Muscle of leg (tissue), 11 donors: Measurements from ENCODE around the gene POLD4. TPM values are rescaled to one million over a fixed set of nuclear protein-coding genes. Genes with fewer than 3 reads are reported as not detected.
"Not testable (repeated sequence)": the region's sequence is repeated elsewhere in the genome, so short reads cannot be mapped to it uniquely, and the experiment has no call there.

ENCODE experiments used
- DNase-seq: peaks from one replicate; pipeline ENCODE4 v3.0.0; 2013
- H3K27ac ChIP-seq: one replicate; pipeline ENCODE4 v1.5.1; 2013; ENCODE audit warnings: mild to moderate bottlenecking, low read length, control low read depth
- H3K27me3 ChIP-seq: one replicate; pipeline ENCODE4 v1.6.1; 2013; ENCODE audit warnings: low read length; ENCODE audit not compliant: control insufficient read depth, insufficient read depth
- H3K36me3 ChIP-seq: one replicate; pipeline ENCODE4 v1.6.1; 2013; ENCODE audit warnings: low read length; ENCODE audit not compliant: control insufficient read depth, insufficient read depth
- H3K4me1 ChIP-seq: one replicate; pipeline ENCODE4 v1.6.1; 2013; ENCODE audit warnings: low read length; ENCODE audit not compliant: control insufficient read depth, insufficient read depth
- H3K4me3 ChIP-seq: one replicate; pipeline ENCODE4 v1.5.1; 2013; ENCODE audit warnings: low read length, control low read depth
- H3K9me3 ChIP-seq: replicated peaks from 2 replicates; pipeline ENCODE4 v1.6.1; 2013; ENCODE audit warnings: low read depth, low read length; ENCODE audit not compliant: control insufficient read depth
- WGBS: methylation state at CpG from one replicate; pipeline ENCODE4 v1.1.5; 2013; ENCODE audit warnings: missing lambda C conversion rate; ENCODE audit not compliant: insufficient coverage; 5-methylcytosine and 5-hydroxymethylcytosine counted together
- polyA plus RNA-seq, 8 donors: library from polyadenylated mRNA; unstranded; fragments of 120-200 nt; gene quantifications; one replicate each; pipeline versions ENCODE4 v1.2.1 to v1.2.3, GENCODE V29; 2013; ENCODE audit warnings: inconsistent platforms in 1 of 8, low replicate concordance in 1 of 8; ENCODE audit not compliant: insufficient read length in 8 of 8, insufficient read depth in 1 of 8
- total RNA-seq: library from RNA; stranded (reverse); fragments of 120-200 nt; gene quantifications from one replicate; pipeline ENCODE4 v1.2.4, GENCODE V29; 2013

POLD4 gene
- total and polyA plus RNA-seq, 9 donors = 24.6 to 53.6 (median 32.7) TPM

- H3K4me3 ChIP-seq = no peak overlapping the region
- H3K9me3 ChIP-seq = no peaks in the 10 kb centered on the region
- 66% methylated on average over 6 of the region's 8 CpGs for WGBS
- no peaks in the 10 kb centered on the region for H3K4me1 ChIP-seq
- H3K36me3 ChIP-seq = no peaks in the 10 kb centered on the region
- DNase-seq = no peak
- no peaks in the 10 kb centered on the region for H3K27me3 ChIP-seq
- H3K27ac ChIP-seq = no peak overlapping the region
Measured at GRCh38 chr11:67345247-67345919, 8.0 kb downstream of the POLD4 start.

- no peak overlapping the region for H3K4me3 ChIP-seq
- no peaks in the 10 kb centered on the region for H3K36me3 ChIP-seq
- H3K27ac ChIP-seq = no peak overlapping the region
- 70% methylated on average over 3 of the region's 4 CpGs for WGBS
- no peaks in the 10 kb centered on the region for H3K9me3 ChIP-seq
- no peaks in the 10 kb centered on the region for H3K27me3 ChIP-seq
- no peak for DNase-seq
- no peaks in the 10 kb centered on the region for H3K4me1 ChIP-seq
Measured at GRCh38 chr11:67344264-67344663, 9.1 kb downstream of the POLD4 start.

GRCh38 chr11:67337257-67337656 lies 16.1 kb downstream of the POLD4 start:
- H3K4me3 ChIP-seq = no peak overlapping the region
- H3K36me3 ChIP-seq = no peaks in the 10 kb centered on the region
- H3K27ac ChIP-seq = no peak overlapping the region
- DNase-seq = no peak
- whole genome bisulfite sequencing = no CpG with 5 or more reads among the region's 3 CpGs
- H3K4me1 ChIP-seq = no peaks in the 10 kb centered on the region
- no peaks in the 10 kb centered on the region for H3K9me3 ChIP-seq
- H3K27me3 ChIP-seq = no peaks in the 10 kb centered on the region

- no peaks in the 10 kb centered on the region for H3K36me3 ChIP-seq
- WGBS = 81% methylated on average over 5 of the region's 6 CpGs
- no peak overlapping the region for H3K4me3 ChIP-seq
- no peaks in the 10 kb centered on the region for H3K27me3 ChIP-seq
- no peak overlapping the region for H3K27ac ChIP-seq
- no peaks in the 10 kb centered on the region for H3K9me3 ChIP-seq
- H3K4me1 ChIP-seq = no peaks in the 10 kb centered on the region
- DNase-seq = no peak
Measured at GRCh38 chr11:67332081-67332691, 21.2 kb downstream of the POLD4 start.

GRCh38 chr11:67323526-67323925 lies 29.8 kb downstream of the POLD4 start:
- WGBS = 79% methylated on average over 7 of the region's 7 CpGs
- Histone ChIP-seq H3K9me3 (no peaks in the 10 kb centered on the region), H3K36me3 (no peaks in the 10 kb centered on the region), H3K4me3 (no peak overlapping the region), H3K27me3 (no peaks in the 10 kb centered on the region), H3K27ac (no peak overlapping the region), H3K4me1 (peaks cover 1% of the 10 kb centered on the region)
- no peak for DNase-seq

GRCh38 chr11:67322049-67322448 lies 31.3 kb downstream of the POLD4 start:
- 83% methylated on average over 2 of the region's 3 CpGs for WGBS
- Histone ChIP-seq H3K9me3 (no peaks in the 10 kb centered on the region), H3K27me3 (no peaks in the 10 kb centered on the region), H3K4me3 (no peak overlapping the region), H3K36me3 (no peaks in the 10 kb centered on the region), H3K4me1 (peaks cover 7% of the 10 kb centered on the region), H3K27ac (no peak overlapping the region)
- no peak for DNase-seq

GRCh38 chr11:67321313-67321871 lies 32.0 kb downstream of the POLD4 start:
- WGBS = 86% methylated on average over 1 of the region's 6 CpGs
- DNase-seq = no peak
- H3K4me1 ChIP-seq = peaks cover 7% of the 10 kb centered on the region

GRCh38 chr11:67320691-67321090 lies 32.7 kb downstream of the POLD4 start:
- Histone ChIP-seq H3K27ac (no peak overlapping the region), H3K4me3 (no peak overlapping the region), H3K27me3 (no peaks in the 10 kb centered on the region), H3K4me1 (peaks cover 7% of the 10 kb centered on the region), H3K36me3 (no peaks in the 10 kb centered on the region), H3K9me3 (no peaks in the 10 kb centered on the region)
- no peak for DNase-seq
- WGBS = no CpG with 5 or more reads among the region's 2 CpGs

More at GRCh38 chr11:67321313-67321871, 32.0 kb downstream of the POLD4 start:
- Histone ChIP-seq H3K27ac (no peak overlapping the region), H3K36me3 (no peaks in the 10 kb centered on the region), H3K9me3 (no peaks in the 10 kb centered on the region), H3K27me3 (no peaks in the 10 kb centered on the region), H3K4me3 (no peak overlapping the region)

GRCh38 chr11:67320011-67320410 lies 33.3 kb downstream of the POLD4 start:
- no peak for DNase-seq
- Histone ChIP-seq H3K4me3 (no peak overlapping the region), H3K27ac (no peak overlapping the region), H3K9me3 (no peaks in the 10 kb centered on the region), H3K27me3 (no peaks in the 10 kb centered on the region), H3K36me3 (no peaks in the 10 kb centered on the region), H3K4me1 (peaks cover 7% of the 10 kb centered on the region)
- 71% methylated on average over 3 of the region's 3 CpGs for WGBS

GRCh38 chr11:67318876-67319275 lies 34.5 kb downstream of the POLD4 start:
- H3K4me3 ChIP-seq = not testable (repeated sequence)

More at GRCh38 chr11:67318876-67319275, 34.5 kb downstream of the POLD4 start:
- not testable (repeated sequence) for H3K27me3 ChIP-seq, DNase-seq, H3K36me3 ChIP-seq, H3K9me3 ChIP-seq, H3K4me1 ChIP-seq, H3K27ac ChIP-seq
- 78% methylated on average over 6 of the region's 12 CpGs for WGBS
